ENCODE measurements around the gene ZMYND8. TPM values are rescaled to one million over a fixed set of nuclear protein-coding genes. Genes with fewer than 3 reads are reported as not detected.

The ZMYND8 gene
- total RNA-seq, 2 experiments from 2014 or later: 30.3 to 33.0 TPM

- no peaks in the 10 kb centered on the region for H3K4me1 Mint-ChIP-seq (ENCODE audit: low read depth)
- no peaks in the 10 kb centered on the region for H3K9me3 Mint-ChIP-seq
- no peaks in the 10 kb centered on the region for H3K27me3 Mint-ChIP-seq (ENCODE audit: low read depth)
- DNase-seq: no peak
- CTCF ChIA-PET: interaction anchor here (0.6 to 2.0 kb wide), 2 partner anchors 77 to 157 kb away, joined by 3 to 5 read pairs; no protein-coding TSS in a partner anchor
- H3K36me3 Mint-ChIP-seq (ENCODE audit: low read depth): peaks cover 32% of the 10 kb centered on the region
- no peak overlapping the region for H3K27ac Mint-ChIP-seq
- intact Hi-C loops (cut with micrococcal nuclease): no loop called here
- no peak overlapping the region for H3K4me3 Mint-ChIP-seq
These were observed 129.4 kb downstream of the ZMYND8 start for GRCh38 chr20:47227119-47227518.

GRCh38 chr20:47225458-47225857 is 131.0 kb downstream of the ZMYND8 start:
- Mint-ChIP-seq H3K9me3 (no peaks in the 10 kb centered on the region), H3K4me3 (no peak overlapping the region), H3K36me3 (ENCODE audit: low read depth) (peaks cover 32% of the 10 kb centered on the region), H3K4me1 (ENCODE audit: low read depth) (no peaks in the 10 kb centered on the region), H3K27ac (no peak overlapping the region), H3K27me3 (ENCODE audit: low read depth) (no peaks in the 10 kb centered on the region)
- DNase-seq: no peak
- intact Hi-C loops (cut with micrococcal nuclease): no loop called here
- CTCF ChIA-PET: interaction anchor here (0.6 kb wide), 1 partner anchor 1321 kb away, joined by 4 read pairs; no protein-coding TSS in a partner anchor

GRCh38 chr20:47224857-47225256 is 131.6 kb downstream of the ZMYND8 start:
- H3K27ac Mint-ChIP-seq: no peak overlapping the region
- no peaks in the 10 kb centered on the region for H3K9me3 Mint-ChIP-seq
- DNase-seq: no peak
- H3K36me3 Mint-ChIP-seq (ENCODE audit: low read depth): peaks cover 34% of the 10 kb centered on the region
- no peaks in the 10 kb centered on the region for H3K27me3 Mint-ChIP-seq (ENCODE audit: low read depth)
- intact Hi-C loops (cut with micrococcal nuclease): no loop called here
- no peak overlapping the region for H3K4me3 Mint-ChIP-seq
- no peaks in the 10 kb centered on the region for H3K4me1 Mint-ChIP-seq (ENCODE audit: low read depth)
- CTCF ChIA-PET: no interaction called here

- Mint-ChIP-seq H3K4me1 (ENCODE audit: low read depth) (no peaks in the 10 kb centered on the region), H3K36me3 (ENCODE audit: low read depth) (peaks cover 38% of the 10 kb centered on the region), H3K4me3 (no peak overlapping the region), H3K27ac (no peak overlapping the region), H3K9me3 (no peaks in the 10 kb centered on the region), H3K27me3 (ENCODE audit: low read depth) (no peaks in the 10 kb centered on the region)
- no peak for DNase-seq
- intact Hi-C loops (cut with micrococcal nuclease): no loop called here
- CTCF ChIA-PET: no interaction called here
These were observed 132.2 kb downstream of the ZMYND8 start for GRCh38 chr20:47224300-47224791.

GRCh38 chr20:47223896-47224295 is 132.6 kb downstream of the ZMYND8 start:
- H3K4me1 Mint-ChIP-seq (ENCODE audit: low read depth): no peaks in the 10 kb centered on the region
- no peak overlapping the region for H3K27ac Mint-ChIP-seq
- CTCF ChIA-PET: interaction anchor here (1.3 kb wide), 1 partner anchor 160 kb away, joined by 10 read pairs; no protein-coding TSS in a partner anchor
- peaks cover 38% of the 10 kb centered on the region for H3K36me3 Mint-ChIP-seq (ENCODE audit: low read depth)
- no peak for DNase-seq
- no peaks in the 10 kb centered on the region for H3K9me3 Mint-ChIP-seq
- H3K27me3 Mint-ChIP-seq (ENCODE audit: low read depth): no peaks in the 10 kb centered on the region
- intact Hi-C loops (cut with micrococcal nuclease): no loop called here
- H3K4me3 Mint-ChIP-seq: no peak overlapping the region

GRCh38 chr20:47222468-47223119 is 133.9 kb downstream of the ZMYND8 start:
- CTCF ChIA-PET: interaction anchor here (0.9 to 1.6 kb wide), 4 partner anchors 26 to 161 kb away, joined by 3 to 13 read pairs (median 7); no protein-coding TSS in a partner anchor
- Mint-ChIP-seq H3K27me3 (ENCODE audit: low read depth) (no peaks in the 10 kb centered on the region), H3K4me3 (no peak overlapping the region), H3K27ac (peak overlapping the region; percentile 8), H3K9me3 (no peaks in the 10 kb centered on the region), H3K4me1 (ENCODE audit: low read depth) (no peaks in the 10 kb centered on the region), H3K36me3 (ENCODE audit: low read depth) (peaks cover 42% of the 10 kb centered on the region)
- intact Hi-C loops (cut with micrococcal nuclease): no loop called here
- no peak for DNase-seq

- no peaks in the 10 kb centered on the region for H3K9me3 Mint-ChIP-seq
- H3K27me3 Mint-ChIP-seq (ENCODE audit: low read depth): no peaks in the 10 kb centered on the region
- H3K4me1 Mint-ChIP-seq (ENCODE audit: low read depth): no peaks in the 10 kb centered on the region
- H3K27ac Mint-ChIP-seq: no peak overlapping the region
- peaks cover 42% of the 10 kb centered on the region for H3K36me3 Mint-ChIP-seq (ENCODE audit: low read depth)
- intact Hi-C loops (cut with micrococcal nuclease): no loop called here
- DNase-seq: no peak
- CTCF ChIA-PET: interaction anchor here (0.6 to 1.6 kb wide), 6 partner anchors 51 to 1655 kb away, joined by 3 to 13 read pairs (median 3); no protein-coding TSS in a partner anchor
- H3K4me3 Mint-ChIP-seq: no peak overlapping the region
These were observed 135.4 kb downstream of the ZMYND8 start for GRCh38 chr20:47221036-47221625.

- H3K27ac Mint-ChIP-seq: no peak overlapping the region
- H3K4me1 Mint-ChIP-seq (ENCODE audit: low read depth): no peaks in the 10 kb centered on the region
- no peaks in the 10 kb centered on the region for H3K9me3 Mint-ChIP-seq
- H3K27me3 Mint-ChIP-seq (ENCODE audit: low read depth): no peaks in the 10 kb centered on the region
- intact Hi-C loops (cut with micrococcal nuclease): loop anchor here (1.0 kb wide), 1 partner anchor 164 kb away; no protein-coding TSS in a partner anchor
- CTCF ChIA-PET: interaction anchor here (3.7 kb wide), 1 partner anchor 164 kb away, joined by 24 read pairs; no protein-coding TSS in a partner anchor
- peak; percentile 64 for DNase-seq
- peaks cover 45% of the 10 kb centered on the region for H3K36me3 Mint-ChIP-seq (ENCODE audit: low read depth)
- H3K4me3 Mint-ChIP-seq: no peak overlapping the region
These were observed 136.3 kb downstream of the ZMYND8 start for GRCh38 chr20:47220161-47220582.

- H3K27ac Mint-ChIP-seq: no peak overlapping the region
- intact Hi-C loops (cut with micrococcal nuclease): no loop called here
- DNase-seq: no peak
- peaks cover 32% of the 10 kb centered on the region for H3K36me3 Mint-ChIP-seq (ENCODE audit: low read depth)
- H3K27me3 Mint-ChIP-seq (ENCODE audit: low read depth): no peaks in the 10 kb centered on the region
- H3K4me3 Mint-ChIP-seq: no peak overlapping the region
- no peaks in the 10 kb centered on the region for H3K4me1 Mint-ChIP-seq (ENCODE audit: low read depth)
- H3K9me3 Mint-ChIP-seq: no peaks in the 10 kb centered on the region
- CTCF ChIA-PET: interaction anchor here (1.1 to 3.7 kb wide), 3 partner anchors 10 to 166 kb away, joined by 3 to 24 read pairs (median 4); no protein-coding TSS in a partner anchor
These were observed 138.7 kb downstream of the ZMYND8 start for GRCh38 chr20:47217482-47218446.

- Mint-ChIP-seq H3K4me1 (ENCODE audit: low read depth) (no peaks in the 10 kb centered on the region), H3K27ac (no peak overlapping the region), H3K36me3 (ENCODE audit: low read depth) (peaks cover 27% of the 10 kb centered on the region), H3K4me3 (no peak overlapping the region), H3K27me3 (ENCODE audit: low read depth) (no peaks in the 10 kb centered on the region), H3K9me3 (no peaks in the 10 kb centered on the region)
- CTCF ChIA-PET: interaction anchor here (1.4 to 3.7 kb wide), 2 partner anchors 56 to 167 kb away, joined by 4 to 24 read pairs; no protein-coding TSS in a partner anchor
- no peak for DNase-seq
- intact Hi-C loops (cut with micrococcal nuclease): no loop called here
These were observed 139.6 kb downstream of the ZMYND8 start for GRCh38 chr20:47216819-47217410.

- Mint-ChIP-seq H3K27ac (no peak overlapping the region), H3K4me1 (ENCODE audit: low read depth) (no peaks in the 10 kb centered on the region)
- CTCF ChIA-PET: interaction anchor here (1.0 kb wide), 1 partner anchor 168 kb away, joined by 3 read pairs; no protein-coding TSS in a partner anchor
These were observed 140.7 kb downstream of the ZMYND8 start for GRCh38 chr20:47215653-47216397.

More at GRCh38 chr20:47215653-47216397, 140.7 kb downstream of the ZMYND8 start:
- no peak for DNase-seq
- Mint-ChIP-seq H3K9me3 (no peaks in the 10 kb centered on the region), H3K36me3 (ENCODE audit: low read depth) (peaks cover 22% of the 10 kb centered on the region), H3K4me3 (no peak overlapping the region), H3K27me3 (ENCODE audit: low read depth) (no peaks in the 10 kb centered on the region)
- intact Hi-C loops (cut with micrococcal nuclease): no loop called here
